NCI-H345 treated with DMSO at 0.1 percent for 48 hours (cell line): ENCODE measurements around the gene ARID2.

ENCODE experiments used
- DNase-seq: peaks from one replicate; lab custom pipeline; 2025; ENCODE audit not compliant: unreplicated experiment; lab: John Stamatoyannopoulos, UW

The ARID2 gene, protein sequence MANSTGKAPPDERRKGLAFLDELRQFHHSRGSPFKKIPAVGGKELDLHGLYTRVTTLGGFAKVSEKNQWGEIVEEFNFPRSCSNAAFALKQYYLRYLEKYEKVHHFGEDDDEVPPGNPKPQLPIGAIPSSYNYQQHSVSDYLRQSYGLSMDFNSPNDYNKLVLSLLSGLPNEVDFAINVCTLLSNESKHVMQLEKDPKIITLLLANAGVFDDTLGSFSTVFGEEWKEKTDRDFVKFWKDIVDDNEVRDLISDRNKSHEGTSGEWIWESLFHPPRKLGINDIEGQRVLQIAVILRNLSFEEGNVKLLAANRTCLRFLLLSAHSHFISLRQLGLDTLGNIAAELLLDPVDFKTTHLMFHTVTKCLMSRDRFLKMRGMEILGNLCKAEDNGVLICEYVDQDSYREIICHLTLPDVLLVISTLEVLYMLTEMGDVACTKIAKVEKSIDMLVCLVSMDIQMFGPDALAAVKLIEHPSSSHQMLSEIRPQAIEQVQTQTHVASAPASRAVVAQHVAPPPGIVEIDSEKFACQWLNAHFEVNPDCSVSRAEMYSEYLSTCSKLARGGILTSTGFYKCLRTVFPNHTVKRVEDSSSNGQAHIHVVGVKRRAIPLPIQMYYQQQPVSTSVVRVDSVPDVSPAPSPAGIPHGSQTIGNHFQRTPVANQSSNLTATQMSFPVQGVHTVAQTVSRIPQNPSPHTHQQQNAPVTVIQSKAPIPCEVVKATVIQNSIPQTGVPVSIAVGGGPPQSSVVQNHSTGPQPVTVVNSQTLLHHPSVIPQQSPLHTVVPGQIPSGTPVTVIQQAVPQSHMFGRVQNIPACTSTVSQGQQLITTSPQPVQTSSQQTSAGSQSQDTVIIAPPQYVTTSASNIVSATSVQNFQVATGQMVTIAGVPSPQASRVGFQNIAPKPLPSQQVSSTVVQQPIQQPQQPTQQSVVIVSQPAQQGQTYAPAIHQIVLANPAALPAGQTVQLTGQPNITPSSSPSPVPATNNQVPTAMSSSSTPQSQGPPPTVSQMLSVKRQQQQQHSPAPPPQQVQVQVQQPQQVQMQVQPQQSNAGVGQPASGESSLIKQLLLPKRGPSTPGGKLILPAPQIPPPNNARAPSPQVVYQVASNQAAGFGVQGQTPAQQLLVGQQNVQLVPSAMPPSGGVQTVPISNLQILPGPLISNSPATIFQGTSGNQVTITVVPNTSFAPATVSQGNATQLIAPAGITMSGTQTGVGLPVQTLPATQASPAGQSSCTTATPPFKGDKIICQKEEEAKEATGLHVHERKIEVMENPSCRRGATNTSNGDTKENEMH (N-terminal part only)

DNA sequence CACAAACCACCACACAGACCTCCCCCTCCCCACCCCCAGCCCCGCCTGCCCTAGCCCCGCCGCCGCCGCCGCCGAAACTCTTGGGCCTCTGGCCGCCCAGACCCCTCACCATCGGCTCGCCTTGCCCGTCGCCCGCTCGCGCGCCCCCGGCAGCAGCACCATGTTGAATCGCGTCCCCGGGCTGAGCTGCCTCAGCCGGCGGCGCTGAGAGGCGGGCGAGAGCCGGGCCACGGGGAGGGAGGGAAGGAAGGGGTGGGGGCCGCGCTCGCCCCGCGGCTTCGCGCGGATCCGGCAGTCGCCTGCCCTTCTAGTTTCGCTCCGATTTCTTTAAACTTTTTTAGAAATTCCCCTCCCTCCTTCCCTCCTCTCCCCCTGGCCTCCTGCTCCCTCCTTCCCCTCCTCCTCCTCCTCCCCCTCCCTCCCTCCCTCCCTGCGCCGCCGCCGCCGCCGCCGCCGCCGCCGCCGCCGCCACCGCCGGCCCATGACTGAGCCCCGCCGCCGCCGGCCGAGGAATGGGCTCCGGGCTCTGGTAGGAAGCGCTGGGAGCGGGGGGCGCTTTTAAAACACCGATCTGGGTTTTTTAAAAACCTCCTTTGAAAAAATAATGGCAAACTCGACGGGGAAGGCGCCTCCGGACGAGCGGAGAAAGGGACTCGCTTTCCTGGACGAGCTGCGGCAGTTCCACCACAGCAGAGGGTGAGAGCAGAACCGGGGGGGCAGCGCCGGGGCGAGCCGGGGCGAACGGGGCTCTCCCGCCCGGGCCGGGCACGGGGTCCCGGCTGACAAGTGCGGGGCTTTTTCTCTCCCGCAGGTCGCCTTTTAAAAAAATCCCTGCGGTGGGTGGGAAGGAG, at the start of gene ARID2:
Gene ARID2, plus strand, starts transcription at position 474 of the 851 bp plus-strand sequence. Its CDS starts 131 bp downstream, at position 605.
- no peak for DNase-seq

DNA sequence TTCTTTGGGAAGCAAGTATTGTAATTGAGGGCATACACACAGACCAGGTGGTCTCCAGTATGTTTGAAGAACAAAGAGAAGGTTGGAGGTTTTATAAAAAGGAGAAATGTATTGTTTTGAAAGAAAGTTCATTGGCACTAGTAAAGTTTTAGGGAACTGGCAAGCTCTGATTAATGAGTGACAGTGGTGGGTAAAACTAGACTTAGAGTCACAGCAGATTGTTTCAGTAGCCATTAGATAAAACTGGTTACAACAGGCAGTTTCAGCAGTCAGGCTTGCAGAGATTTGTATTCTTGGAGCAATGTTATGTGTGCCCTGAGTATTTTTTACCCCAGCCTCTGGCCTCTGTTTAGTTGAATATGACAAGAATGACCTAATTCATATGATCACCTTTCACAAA, 49.1 kb upstream of the ARID2 start:
- no peak for DNase-seq

DNA sequence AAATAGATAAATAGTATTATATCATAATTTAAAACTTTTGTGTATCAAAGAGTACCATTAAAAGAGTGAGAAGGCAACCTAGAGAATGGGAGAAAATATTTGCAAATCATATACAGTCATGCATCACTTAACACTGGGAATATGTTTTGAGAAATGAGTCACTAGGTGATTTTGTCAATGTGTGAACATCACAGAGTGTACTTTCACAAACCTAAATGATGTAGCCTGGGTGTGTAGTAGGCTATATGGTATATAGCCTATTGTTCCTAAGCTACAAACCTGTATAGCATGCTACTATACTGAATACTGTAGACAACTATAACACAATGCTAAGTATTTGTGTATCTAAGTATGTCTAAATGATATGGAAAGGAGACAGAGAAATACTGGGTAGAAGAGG, 48.0 kb upstream of the ARID2 start:
- DNase-seq, result no peak

DNA sequence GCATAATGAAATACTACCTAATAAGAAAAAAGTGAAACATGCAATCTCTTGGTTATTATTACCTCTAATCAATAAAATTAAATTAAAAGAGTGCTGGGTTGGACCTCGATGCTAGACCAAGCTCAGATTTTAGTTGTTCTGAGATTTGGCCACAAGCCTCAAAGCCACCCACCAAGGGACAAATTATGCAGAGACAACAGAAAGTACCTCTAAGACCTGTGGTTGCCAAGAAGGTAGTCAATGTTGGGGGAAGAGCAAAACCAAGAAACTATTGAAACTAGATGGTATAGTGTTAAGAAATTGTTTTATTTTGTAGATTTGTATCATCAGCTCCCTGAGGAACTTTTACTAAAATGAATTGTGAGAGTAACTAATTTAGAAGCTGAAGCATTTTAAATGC, 43.8 kb upstream of the ARID2 start:
- no peak for DNase-seq

DNA sequence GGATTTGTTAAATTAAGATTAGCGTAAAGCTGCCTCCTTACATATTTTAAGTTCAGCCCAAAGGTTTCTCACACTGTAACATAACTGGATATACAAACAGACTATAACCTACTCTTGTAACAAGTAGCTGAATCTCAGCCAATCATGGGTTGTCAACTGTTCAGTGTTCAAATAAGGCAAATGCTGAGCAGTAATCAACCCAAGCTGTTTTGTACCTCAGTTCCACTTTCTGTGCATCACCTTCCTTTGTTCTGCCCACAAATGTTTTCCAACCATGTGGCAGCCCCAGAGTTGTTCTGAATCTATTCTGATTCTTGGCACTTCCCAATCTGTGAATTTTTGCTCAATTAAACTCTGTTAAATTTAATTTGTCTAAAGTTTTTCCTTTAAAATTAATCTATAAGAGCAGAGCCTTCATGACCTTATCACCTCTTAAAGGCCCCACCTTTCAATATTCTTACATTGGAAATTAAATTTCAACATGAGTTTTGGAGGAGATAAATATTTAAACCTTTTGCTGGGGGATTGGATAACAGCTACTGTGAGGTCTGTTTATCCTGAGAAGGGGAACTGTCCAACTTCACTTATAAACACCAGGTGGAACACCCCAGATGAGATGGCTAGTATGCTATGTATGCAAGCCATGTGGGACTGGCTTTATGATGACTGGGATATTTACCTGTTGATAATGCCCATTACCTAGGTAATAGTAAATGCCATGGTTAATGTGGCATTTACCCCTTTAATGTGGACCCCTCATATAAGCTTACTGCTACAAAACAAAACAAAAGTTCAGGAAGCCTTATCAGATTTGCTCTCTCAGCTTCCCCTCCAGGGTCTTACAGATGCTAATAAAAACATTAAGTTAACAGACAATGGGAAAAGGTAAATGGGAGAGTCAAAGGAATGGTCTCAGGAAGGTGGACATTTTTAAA, 42.2 kb upstream of the ARID2 start:
- DNase-seq, result no peak

DNA sequence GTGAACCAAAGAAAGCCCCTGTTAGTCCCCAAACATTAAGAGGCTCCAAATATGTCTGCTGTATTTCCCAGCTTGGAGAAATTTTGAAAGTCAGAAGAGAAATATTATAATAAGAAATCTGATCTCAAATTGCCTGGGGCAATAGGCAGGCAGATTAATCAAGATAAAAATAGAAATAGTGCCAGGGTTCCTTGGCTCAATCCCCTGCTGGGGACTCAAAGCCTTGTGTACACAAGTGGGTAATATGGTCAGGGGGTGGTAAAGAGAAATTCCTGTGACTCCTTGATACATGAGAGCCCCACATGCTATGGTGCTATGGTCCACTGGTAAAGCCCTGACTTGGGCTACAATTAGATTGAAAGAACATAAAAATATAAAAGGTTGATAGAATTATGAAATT, 41.3 kb upstream of the ARID2 start:
- no peak for DNase-seq

DNA sequence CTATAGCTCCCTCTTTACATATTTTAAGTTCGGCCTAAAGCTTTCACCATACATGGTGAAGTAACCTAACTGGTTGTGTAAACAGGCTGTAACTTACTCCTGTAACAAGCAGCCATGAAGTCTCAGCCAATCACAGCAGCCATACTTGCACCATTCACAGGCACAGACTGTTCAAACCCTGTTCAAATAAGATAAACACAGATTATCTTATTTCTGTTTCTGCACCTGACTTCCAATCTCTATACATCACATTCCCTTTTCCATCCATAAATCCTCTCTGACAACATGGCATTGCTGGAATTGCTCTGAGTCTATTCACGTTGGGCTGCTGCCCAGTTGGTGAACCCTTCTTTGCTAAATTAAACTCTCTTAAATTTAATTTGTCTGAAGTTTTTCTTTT, 34.5 kb upstream of the ARID2 start:
- no peak for DNase-seq

DNA sequence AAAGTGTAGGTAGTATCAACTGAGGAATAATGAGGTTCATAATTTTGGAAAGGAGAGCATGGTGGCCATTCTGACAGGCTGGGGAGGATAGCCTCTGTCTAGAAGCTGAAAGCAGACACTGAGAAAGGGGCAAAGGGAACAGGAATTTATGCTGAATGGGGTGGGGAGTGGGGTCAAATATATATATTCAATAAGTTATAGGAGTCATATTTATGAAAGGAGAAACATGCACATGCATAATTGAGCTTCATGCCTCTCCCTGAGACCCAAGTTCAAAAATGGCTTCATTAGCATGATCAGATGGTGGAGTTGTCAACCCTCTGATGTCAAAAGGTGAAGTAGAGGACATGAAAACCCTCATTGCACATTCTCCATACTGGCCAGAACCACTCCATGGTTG, 33.9 kb upstream of the ARID2 start:
- DNase-seq, result no peak

DNA sequence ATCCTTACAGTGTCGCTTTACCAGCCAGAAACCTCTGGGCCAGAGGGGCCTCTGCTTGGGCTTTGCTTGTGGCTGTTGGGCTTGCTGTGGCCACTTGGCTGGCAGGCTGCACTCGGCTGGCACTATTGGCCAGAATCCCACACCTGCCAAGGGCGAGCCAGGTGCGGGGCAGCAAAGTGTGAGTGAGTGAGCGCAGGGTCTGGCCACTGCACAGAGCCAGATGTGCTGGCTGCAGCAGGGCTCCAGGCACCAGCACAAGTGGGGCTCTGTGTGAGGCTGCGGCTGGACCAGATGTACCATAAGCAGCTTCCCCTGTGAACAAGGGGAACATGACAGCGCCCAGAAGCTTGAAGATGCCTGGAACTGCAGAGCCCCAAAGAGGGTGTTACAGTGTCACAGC, 33.5 kb upstream of the ARID2 start:
- DNase-seq, result no peak

DNA sequence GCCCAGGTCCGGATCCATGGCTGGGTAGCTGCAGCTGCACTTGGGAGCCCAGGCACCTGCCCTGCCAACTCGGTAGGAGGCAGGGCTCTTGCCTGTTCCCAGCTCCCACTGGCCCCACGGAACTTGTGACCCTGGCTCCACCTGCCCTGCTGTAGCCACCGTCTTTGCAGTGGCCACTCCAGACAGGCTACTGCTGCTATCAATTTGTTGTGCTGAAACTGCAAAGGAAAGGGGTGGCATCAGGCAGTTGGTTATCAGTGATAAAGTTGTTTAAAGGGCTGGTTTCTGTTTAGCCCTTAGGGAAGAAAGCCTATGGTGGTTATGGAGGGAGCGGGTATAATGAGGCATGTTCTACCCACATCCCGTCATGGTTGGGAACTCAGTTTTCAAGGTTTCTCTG, 32.1 kb upstream of the ARID2 start:
- DNase-seq, result no peak

DNA sequence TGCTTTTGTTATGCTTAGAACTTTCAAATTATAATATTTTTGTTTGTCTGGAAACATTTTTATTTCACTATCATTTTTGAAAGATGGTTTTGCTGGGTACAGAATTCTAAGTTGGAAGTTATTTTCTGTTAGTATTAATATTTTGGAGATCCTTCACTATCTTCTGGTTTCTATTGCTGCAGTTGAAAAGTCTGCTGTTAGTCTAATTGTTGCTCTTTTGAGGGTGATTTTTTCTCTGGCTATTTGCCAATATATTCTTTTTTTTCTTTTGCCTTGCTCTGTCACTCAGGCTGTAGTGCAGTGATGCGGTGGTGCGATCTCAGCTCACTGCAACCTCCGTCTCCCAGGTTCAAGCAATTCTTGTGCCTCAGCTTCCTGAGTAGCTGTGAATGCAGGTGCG, 28.2 kb upstream of the ARID2 start:
- DNase-seq, result no peak

DNA sequence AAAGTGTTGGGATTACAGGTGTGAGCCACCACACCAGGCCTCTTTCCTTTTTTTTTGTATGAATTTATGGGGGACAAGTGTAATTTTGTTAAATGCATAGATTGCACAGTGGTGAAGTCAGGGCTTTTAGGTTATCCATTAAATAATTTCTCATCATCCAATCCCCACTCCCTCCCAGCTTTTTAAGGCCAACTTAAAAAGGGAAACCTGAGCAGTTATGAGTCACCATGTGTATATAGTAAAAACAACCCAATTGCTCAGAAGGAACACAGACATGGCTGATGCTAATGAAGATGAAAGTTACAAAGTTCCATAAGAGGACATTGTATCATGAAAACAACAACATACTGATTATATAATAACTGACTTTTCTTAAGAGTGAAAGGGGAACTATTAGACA, 25.6 kb upstream of the ARID2 start:
- no peak for DNase-seq

DNA sequence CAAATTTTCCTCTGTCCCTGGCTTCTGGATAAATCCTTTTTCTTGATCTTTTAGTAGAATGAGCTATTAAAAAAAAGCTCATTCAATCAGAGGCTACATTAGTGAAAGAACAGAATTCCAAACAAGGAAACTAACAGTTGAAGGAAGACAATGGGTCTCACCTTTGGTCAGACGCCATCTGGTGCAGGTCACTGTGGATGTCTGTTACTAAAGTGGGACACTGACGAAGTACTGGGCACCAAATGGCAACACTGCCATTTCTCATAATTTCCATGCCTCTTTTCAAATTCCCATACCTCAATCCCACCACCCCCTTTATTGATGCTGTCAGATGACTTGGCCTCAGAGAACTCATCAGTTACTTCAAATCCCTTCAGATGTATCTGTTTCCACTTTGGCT, 24.5 kb upstream of the ARID2 start:
- DNase-seq, result no peak

DNA sequence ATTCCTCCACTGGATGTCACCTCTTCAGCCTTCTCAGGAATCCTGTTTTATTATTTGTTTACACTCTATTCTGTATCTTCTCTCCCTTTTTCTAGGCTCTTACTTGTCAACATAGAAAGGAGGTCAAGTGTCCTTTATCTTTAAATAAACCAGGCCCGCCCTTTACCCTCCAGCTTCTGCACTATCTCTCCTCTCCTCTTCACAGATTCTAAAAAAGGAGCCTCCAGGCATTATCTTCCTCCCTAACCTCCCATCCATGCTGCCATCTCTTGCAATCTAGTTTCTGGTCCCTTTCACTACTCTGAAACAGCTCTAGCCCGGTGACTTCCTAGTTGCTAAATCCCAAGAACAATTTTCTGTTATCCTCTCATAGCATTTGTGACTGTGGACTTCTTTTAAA, 24.1 kb upstream of the ARID2 start:
- no peak for DNase-seq

DNA sequence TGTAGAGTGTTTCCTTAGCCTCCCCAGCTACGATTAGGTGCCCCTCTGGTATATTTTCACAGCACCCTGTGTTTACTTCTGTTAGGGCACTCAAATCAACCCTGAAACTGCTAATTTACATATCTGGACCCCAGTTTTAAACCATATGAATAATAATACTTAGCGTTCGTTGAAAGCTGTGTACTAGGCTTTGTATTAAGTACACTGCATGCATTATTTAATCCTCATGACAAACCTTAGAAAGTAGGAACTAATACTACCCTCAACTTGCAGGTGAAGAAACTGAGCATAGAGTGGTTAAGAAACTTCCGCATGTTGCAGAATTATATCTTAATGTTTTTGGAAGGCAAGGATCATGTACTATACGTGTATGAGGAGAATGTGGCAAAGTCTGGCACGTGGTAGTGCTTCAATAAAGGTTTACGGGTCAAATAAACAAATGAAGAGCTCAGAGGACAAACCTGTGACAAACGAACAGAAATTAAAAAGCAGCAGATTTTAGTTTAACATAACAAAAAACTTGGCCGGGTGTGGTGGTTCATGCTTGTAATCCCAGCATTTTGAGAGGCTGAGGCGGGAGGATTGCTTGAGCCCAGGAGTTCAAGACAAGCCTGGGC, 22.2 kb upstream of the ARID2 start:
- DNase-seq, result no peak

DNA sequence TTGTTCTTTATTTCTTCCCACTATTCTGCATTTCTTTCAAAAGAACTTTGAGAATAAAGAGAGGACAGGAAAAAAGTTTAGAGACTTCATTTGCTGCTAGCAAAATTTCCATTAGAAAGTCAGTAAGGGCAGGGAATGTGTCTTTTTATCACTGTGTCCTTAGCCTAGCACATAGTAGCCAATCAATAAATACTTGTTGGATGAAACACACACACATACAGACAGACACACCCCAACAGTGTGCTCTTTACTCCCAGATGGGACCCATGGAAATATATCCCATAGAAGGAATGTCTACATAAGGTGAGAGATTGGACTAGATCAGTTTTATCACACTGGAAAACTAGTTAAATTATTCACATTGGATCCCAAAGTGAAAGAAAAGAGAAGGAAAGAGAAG, 21.1 kb upstream of the ARID2 start:
- DNase-seq, result no peak

DNA sequence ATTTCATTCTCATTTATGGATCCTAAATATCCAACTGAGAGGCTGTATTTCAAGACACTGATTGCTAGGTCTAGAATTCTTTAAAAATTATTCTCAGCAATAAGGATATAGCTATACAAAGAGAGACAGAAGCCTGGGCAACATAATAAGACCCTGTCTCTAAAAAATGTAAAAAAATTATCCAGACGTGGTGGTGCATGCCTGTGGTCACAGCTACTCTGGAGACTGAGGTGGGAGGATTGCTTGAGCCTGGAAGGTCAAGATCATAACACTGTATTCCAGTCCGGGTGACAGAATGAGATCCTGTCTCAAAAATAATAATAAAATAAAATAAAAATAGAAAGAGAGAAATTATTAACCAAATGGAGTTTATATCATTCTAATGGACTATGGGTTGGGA, 20.6 kb upstream of the ARID2 start:
- DNase-seq, result no peak

DNA sequence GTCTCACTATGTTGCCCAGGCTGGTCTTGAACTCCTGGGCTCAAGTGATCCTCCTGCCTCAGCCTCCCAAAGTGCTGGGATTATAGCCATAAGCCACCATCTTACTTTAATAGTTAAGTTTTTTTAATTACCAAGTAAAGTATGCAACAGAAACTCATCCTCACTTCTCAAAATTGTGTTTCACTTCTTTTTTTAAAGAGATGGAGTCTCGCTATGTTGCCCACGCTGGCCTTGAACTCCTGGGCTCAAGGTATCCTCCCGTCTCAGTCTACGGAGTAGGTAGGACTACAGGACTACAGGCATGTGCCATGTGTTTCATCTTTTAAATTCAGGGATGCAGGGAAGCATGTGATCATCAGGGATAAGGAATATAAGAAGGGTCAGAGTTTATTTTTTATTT, 17.2 kb upstream of the ARID2 start:
- DNase-seq, result no peak

DNA sequence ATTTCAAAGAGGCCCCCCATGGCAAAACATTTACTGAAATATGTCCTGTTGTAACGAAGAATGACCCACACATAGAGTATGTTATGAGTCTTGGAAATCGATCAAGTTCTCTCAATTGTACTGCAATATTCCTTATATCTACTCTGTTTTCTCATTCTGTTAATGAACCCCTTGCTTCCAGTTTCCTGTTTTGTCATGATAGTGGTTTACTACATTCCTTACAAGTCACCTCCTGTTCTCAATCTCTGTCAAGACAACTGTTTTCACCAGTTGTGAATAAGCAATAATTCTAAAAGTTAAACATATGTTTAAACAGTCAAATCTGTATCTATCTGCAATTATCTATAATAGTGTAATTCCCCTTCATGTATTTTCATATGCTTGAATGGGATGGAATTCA, 16.4 kb upstream of the ARID2 start:
- no peak for DNase-seq
